Parathyroid adenoma (tissue), 2 donors: ENCODE results near the gene RNF44.

Experiments used
- H2AFZ ChIP-seq: fragments of 300-600 bp; sonication (generic); one replicate; pipeline ENCODE4 v1.7.0; 2017; ENCODE audit warnings: antibody characterized with exemption, mild to moderate bottlenecking
- H3K27ac ChIP-seq: fragments of 300-600 bp; sonication (generic); one replicate; pipeline ENCODE4 v1.7.0; 2017
- H3K27me3 ChIP-seq: fragments of 300-600 bp; sonication (generic); one replicate; pipeline ENCODE4 v1.7.0; 2017; ENCODE audit warnings: low read length; ENCODE audit not compliant: control insufficient read depth, insufficient read depth
- H3K36me3 ChIP-seq: fragments of 300-600 bp; sonication (generic); one replicate; pipeline ENCODE4 v1.7.0; 2017; ENCODE audit warnings: low read length; ENCODE audit not compliant: control insufficient read depth, insufficient read depth
- H3K4me1 ChIP-seq: fragments of 300-600 bp; sonication (generic); one replicate; pipeline ENCODE4 v1.7.0; 2017; ENCODE audit warnings: control low read depth
- H3K4me2 ChIP-seq: fragments of 300-600 bp; sonication (generic); one replicate; pipeline ENCODE4 v1.7.0; 2017; ENCODE audit warnings: low read length
- H3K4me3 ChIP-seq: fragments of 300-600 bp; sonication (generic); one replicate; pipeline ENCODE4 v1.7.0; 2017; ENCODE audit warnings: low read depth, low read length
- H3K79me2 ChIP-seq: fragments of 300-600 bp; sonication (generic); one replicate; pipeline ENCODE4 v1.7.0; 2017; ENCODE audit warnings: control low read depth
- H3K9ac ChIP-seq: fragments of 300-600 bp; sonication (generic); one replicate; pipeline ENCODE4 v1.7.0; 2017; ENCODE audit warnings: mild to moderate bottlenecking
- H3K9me3 ChIP-seq: fragments of 300-600 bp; sonication (generic); one replicate; pipeline ENCODE4 v1.7.0; 2017; ENCODE audit warnings: low read length; ENCODE audit not compliant: control insufficient read depth
- TF ChIP-seq, protein P1 (sequence below): fragments of 300-600 bp; sonication (generic); IDR thresholded peaks from one replicate; pipeline ENCODE4 v1.7.0; 2017; ENCODE audit warnings: antibody characterized with exemption, mild to moderate bottlenecking
- donor health status: primary hyperparathyroidism.

The RNF44 gene

DNA sequence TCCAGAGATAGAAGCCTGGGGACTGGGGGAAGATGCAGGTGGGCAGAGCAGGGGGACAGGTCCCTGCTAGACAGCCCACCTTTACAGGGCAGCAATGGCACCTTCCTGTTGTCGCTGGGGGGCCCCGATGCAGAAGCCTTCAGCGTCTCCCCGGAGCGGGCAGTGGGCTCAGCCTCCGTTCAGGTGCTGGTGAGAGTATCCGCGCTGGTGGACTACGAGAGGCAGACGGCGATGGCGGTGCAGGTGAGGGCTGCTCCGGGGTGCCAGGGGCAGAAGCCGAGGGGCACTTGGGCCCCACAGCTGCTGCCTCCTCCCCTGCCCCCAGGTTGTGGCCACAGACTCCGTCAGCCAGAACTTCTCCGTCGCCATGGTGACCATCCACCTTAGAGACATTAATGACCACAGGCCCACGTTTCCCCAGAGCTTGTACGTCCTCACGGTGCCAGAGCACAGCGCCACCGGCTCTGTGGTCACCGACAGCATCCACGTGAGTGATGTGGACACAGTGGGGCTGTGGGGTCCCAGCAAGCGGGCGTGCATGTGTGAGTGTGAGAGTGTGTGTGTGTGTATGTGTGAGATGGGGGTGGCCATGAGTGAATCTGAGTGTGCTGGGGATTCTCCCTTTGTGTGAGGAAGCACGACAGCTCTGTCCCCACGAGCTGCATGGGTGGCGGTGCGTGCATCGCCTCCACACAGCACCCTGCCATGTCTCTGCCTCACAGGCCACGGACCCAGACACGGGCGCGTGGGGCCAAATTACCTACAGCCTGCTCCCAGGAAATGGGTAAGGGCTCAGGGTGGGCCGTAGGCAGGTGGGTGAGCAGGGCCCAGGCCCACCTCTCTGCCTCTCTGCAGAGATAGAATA lies 40.3 kb upstream of the RNF44 start:
- Histone ChIP-seq H3K27me3 (no peaks in the 10 kb centered on the region), H2AFZ (no peak overlapping the region), H3K27ac (no peak overlapping the region), H3K9ac (no peak overlapping the region), H3K4me3 (no peak overlapping the region), H3K4me1 (no peaks in the 10 kb centered on the region), H3K9me3 (no peaks in the 10 kb centered on the region), H3K36me3 (no peaks in the 10 kb centered on the region), H3K79me2 (no peaks in the 10 kb centered on the region), H3K4me2 (no peak overlapping the region)
- TF ChIP-seq, protein P1, sequence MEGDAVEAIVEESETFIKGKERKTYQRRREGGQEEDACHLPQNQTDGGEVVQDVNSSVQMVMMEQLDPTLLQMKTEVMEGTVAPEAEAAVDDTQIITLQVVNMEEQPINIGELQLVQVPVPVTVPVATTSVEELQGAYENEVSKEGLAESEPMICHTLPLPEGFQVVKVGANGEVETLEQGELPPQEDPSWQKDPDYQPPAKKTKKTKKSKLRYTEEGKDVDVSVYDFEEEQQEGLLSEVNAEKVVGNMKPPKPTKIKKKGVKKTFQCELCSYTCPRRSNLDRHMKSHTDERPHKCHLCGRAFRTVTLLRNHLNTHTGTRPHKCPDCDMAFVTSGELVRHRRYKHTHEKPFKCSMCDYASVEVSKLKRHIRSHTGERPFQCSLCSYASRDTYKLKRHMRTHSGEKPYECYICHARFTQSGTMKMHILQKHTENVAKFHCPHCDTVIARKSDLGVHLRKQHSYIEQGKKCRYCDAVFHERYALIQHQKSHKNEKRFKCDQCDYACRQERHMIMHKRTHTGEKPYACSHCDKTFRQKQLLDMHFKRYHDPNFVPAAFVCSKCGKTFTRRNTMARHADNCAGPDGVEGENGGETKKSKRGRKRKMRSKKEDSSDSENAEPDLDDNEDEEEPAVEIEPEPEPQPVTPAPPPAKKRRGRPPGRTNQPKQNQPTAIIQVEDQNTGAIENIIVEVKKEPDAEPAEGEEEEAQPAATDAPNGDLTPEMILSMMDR, result no peak

DNA sequence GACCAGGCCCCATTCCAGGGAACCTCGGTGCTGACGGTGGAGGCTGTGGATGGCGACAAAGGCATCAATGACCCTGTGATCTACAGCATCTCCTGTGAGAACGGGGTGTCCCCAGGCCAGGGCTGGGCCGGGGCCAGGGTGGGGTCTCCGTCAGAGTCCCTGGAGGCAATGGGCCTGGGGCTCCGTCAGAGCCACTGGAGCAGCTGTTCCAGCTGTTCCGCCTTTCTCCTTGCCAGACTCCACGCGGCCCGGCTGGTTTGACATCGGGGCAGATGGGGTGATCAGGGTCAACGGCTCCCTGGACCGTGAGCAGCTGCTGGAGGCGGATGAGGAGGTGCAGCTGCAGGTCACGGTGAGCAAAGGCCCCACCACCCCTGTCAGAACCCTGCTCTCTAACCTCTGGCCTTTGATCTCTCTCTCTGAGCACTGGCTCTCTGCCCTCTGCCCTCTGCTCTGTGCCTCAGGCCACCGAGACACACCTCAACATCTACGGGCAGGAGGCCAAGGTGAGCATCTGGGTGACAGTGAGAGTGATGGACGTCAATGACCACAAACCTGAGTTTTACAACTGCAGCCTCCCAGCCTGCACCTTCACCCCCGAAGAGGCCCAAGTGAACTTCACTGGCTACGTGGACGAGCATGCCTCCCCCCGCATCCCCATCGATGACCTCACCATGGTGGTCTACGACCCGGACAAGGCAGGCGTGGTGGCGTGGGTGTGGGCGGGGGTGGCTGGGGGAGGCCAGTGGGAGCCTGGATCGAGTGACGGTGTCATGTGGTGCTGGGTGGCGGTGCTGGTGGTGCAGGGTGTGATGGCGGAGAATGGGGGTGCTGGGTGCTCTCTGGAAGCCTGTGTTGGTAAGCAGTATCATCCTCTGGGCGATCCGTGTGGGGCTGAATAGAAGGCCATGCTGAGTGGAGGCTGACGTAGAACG lies 38.6 kb upstream of the RNF44 start:
- no peaks in the 10 kb centered on the region for H3K9me3 ChIP-seq
- TF ChIP-seq, protein P1, result no peak
- no peak overlapping the region for H2AFZ ChIP-seq
- no peak overlapping the region for H3K27ac ChIP-seq
- no peaks in the 10 kb centered on the region for H3K27me3 ChIP-seq
- H3K4me3 ChIP-seq, result no peak overlapping the region
- H3K9ac ChIP-seq, result no peak overlapping the region
- no peaks in the 10 kb centered on the region for H3K4me1 ChIP-seq
- no peak overlapping the region for H3K4me2 ChIP-seq
- H3K36me3 ChIP-seq, result no peaks in the 10 kb centered on the region
- H3K79me2 ChIP-seq, result no peaks in the 10 kb centered on the region

DNA sequence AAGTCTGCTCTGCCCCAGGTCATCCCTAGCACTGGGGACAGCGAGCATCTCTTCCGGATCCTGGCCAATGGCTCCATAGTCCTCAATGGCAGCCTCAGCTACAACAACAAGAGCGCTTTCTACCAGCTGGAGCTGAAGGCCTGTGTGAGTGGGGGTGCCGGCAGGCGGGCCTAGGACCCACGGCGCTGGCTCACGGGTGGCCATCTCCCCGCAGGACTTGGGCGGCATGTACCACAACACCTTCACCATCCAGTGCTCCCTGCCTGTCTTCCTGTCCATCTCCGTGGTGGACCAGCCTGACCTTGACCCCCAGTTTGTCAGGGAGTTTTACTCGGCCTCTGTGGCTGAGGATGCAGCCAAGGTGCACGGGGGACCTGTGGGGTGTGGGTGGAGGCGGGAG lies 37.9 kb upstream of the RNF44 start:
- TF ChIP-seq, protein P1, result no peak
- Histone ChIP-seq H3K4me2 (no peak overlapping the region), H3K36me3 (no peaks in the 10 kb centered on the region), H2AFZ (no peak overlapping the region), H3K9me3 (no peaks in the 10 kb centered on the region), H3K27me3 (no peaks in the 10 kb centered on the region), H3K4me3 (no peak overlapping the region), H3K9ac (no peak overlapping the region), H3K27ac (no peak overlapping the region), H3K79me2 (no peaks in the 10 kb centered on the region), H3K4me1 (no peaks in the 10 kb centered on the region)

DNA sequence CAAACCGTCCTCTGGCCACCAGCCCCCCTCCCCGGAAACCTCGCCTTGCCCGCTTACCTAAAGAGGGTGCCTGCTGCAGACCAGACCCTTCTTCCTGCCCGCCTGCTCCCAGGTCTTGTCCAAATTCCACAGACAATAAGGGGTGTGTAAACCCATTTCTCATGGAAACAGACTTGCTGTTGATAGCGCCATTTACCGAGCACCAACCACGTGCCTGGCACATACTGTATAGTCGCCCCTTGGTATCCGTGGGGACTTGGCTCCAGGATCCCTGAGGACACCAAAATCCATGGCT lies 37.0 kb upstream of the RNF44 start:
- Histone ChIP-seq H3K9me3 (no peaks in the 10 kb centered on the region), H3K9ac (no peak overlapping the region), H3K4me2 (no peak overlapping the region), H3K27ac (no peak overlapping the region), H3K4me1 (no peaks in the 10 kb centered on the region), H3K36me3 (no peaks in the 10 kb centered on the region), H3K27me3 (no peaks in the 10 kb centered on the region), H3K4me3 (no peak overlapping the region), H3K79me2 (no peaks in the 10 kb centered on the region), H2AFZ (no peak overlapping the region)
- TF ChIP-seq, protein P1, result no peak
